Naive thymus-derived CD4-positive, alpha-beta T cell (primary cell): Measurements from ENCODE around the gene TMEM86A. TPM values are rescaled to one million over a fixed set of nuclear protein-coding genes. Genes with fewer than 3 reads are reported as not detected.

Source experiments
- ATAC-seq: fragments of 150-1000 bp; cut with Tn5 transposase; 2 replicates; pipeline ENCODE4 v1.10.0; 2021; ENCODE audit warnings: mild to moderate bottlenecking, moderate library complexity
- CTCF ChIA-PET: fragments of 350-600 bp; sonication (Branson Sonifier 250); formaldehyde crosslinking; loops from one replicate; lab custom pipeline; 2021; ENCODE audit warnings: antibody characterized with exemption; lab: Charles Lee
- POLR2A ChIA-PET: fragments of 350-600 bp; sonication (Branson Sonifier 250); formaldehyde crosslinking; loops from one replicate; lab custom pipeline; 2021; ENCODE audit warnings: antibody characterized with exemption, inconsistent platforms; lab: Charles Lee
- DNase-seq, 9 donors: peaks; one replicate each; pipeline versions ENCODE4 v3.0.0 to v3.0.0-alpha.2; 2020 to 2022; ENCODE audit warnings: mixed read lengths in 1 of 9
- H3K27ac ChIP-seq: one replicate; pipeline ENCODE4 v1.7.0; 2013; ENCODE audit warnings: mild to moderate bottlenecking, low read depth, low read length, moderate library complexity
- H3K27me3 ChIP-seq, 2 donors: one replicate each; pipeline ENCODE4 v1.7.0; 2013; ENCODE audit warnings: low read length in 2 of 2, mild to moderate bottlenecking in 2 of 2, moderate library complexity in 2 of 2; ENCODE audit not compliant: control insufficient read depth in 2 of 2, insufficient read depth in 2 of 2
- H3K36me3 ChIP-seq, 3 experiments: 1 replicate in 2 of 3; 2 replicates in 1 of 3; pipeline ENCODE4 v1.7.0; 2013; ENCODE audit warnings: low read length in 3 of 3, mild to moderate bottlenecking in 3 of 3, moderate library complexity in 1 of 3; ENCODE audit not compliant: insufficient read depth in 3 of 3, control insufficient read depth in 2 of 3
- H3K4me1 ChIP-seq, 2 donors: one replicate each; pipeline ENCODE4 v1.7.0; 2013; ENCODE audit warnings: low read length in 2 of 2, mild to moderate bottlenecking in 2 of 2, moderate library complexity in 1 of 2; ENCODE audit not compliant: control insufficient read depth in 2 of 2, insufficient read depth in 2 of 2
- H3K4me3 ChIP-seq: 2 replicates; pipeline ENCODE4 v1.7.0; 2013; ENCODE audit warnings: mild to moderate bottlenecking, low read length
- H3K9me3 ChIP-seq, 3 experiments: 1 replicate in 2 of 3; 2 replicates in 1 of 3; pipeline ENCODE4 v1.7.0; 2013; ENCODE audit warnings: low read length in 3 of 3; ENCODE audit not compliant: control insufficient read depth in 2 of 3
- H3K27ac Mint-ChIP-seq, 9 donors: one replicate each; pipeline ENCODE4 v1.8.0; 2020 to 2022; ENCODE audit warnings: mixed read lengths in 9 of 9, mild to moderate bottlenecking in 8 of 9, moderate library complexity in 5 of 9, inconsistent platforms in 2 of 9
- H3K27me3 Mint-ChIP-seq, 5 donors: one replicate each; pipeline ENCODE4 v1.8.0; 2021 to 2022; ENCODE audit warnings: mixed read lengths in 5 of 5, mild to moderate bottlenecking in 1 of 5
- H3K36me3 Mint-ChIP-seq, 5 donors: one replicate each; pipeline ENCODE4 v1.8.0; 2020 to 2022; ENCODE audit warnings: mixed read lengths in 5 of 5, mild to moderate bottlenecking in 3 of 5, inconsistent platforms in 1 of 5
- H3K4me1 Mint-ChIP-seq, 7 donors: one replicate each; pipeline ENCODE4 v1.8.0; 2020 to 2022; ENCODE audit warnings: mixed read lengths in 7 of 7, mild to moderate bottlenecking in 3 of 7, inconsistent platforms in 1 of 7
- H3K4me3 Mint-ChIP-seq, 10 donors: one replicate each; pipeline ENCODE4 v1.8.0; 2020 to 2022; ENCODE audit warnings: mild to moderate bottlenecking in 10 of 10, mixed read lengths in 10 of 10, moderate library complexity in 6 of 10, inconsistent platforms in 2 of 10
- H3K9me3 Mint-ChIP-seq, 11 donors: one replicate each; pipeline ENCODE4 v1.8.0; 2020 to 2022; ENCODE audit warnings: mixed read lengths in 11 of 11, mild to moderate bottlenecking in 4 of 11, inconsistent platforms in 1 of 11, moderate library complexity in 1 of 11
- intact Hi-C, 2 donors: fragments of 100-400 bp; cut with micrococcal nuclease; formaldehyde crosslinking; loops; one replicate each; pipeline ENCODE4 v1.15.1; 2023
- polyA plus RNA-seq, 2 donors: library from polyadenylated mRNA; unstranded; fragments of 300-500 nt; fragmentation: Illumina TruSeq; gene quantifications; one replicate each; pipeline ENCODE4 v1.2.3, GENCODE V29; 2021
- total RNA-seq, 6 experiments: library from RNA in 5 of 6; stranded (reverse) in 5 of 6; gene quantifications; 1 replicate in 5 of 6; 2 replicates in 1 of 6; pipeline ENCODE4 v1.2.3 and lab custom pipeline; 2021 to 2026

Gene TMEM86A
- total and polyA plus RNA-seq, 7 experiments from 2014 or later = 0.53 to 6.5 (median 4.3) TPM

DNA sequence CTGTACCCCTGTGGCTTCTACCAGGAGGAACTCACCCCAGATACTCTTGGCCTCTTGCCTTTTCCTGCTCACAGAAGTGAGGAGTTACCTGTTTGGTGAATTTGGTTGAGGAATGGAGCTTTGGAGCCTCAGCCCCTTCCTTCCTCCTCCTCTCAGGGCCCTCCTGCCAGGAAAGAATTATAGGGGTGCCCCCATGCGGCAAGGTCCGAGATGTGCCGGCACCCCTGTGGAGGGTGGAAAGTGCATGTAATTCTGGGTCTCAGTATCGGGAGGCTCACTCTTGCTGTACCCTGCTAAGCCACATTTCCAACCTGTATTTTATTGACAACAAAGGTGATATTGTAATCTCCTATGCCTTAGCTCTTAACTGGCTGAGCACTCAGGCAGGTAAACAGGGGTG, 41.1 kb downstream of the TMEM86A start:
- no peaks in the 10 kb centered on the region for H3K27me3 ChIP-seq
- DNase-seq = no peak
- H3K27ac ChIP-seq = no peak overlapping the region
- no peaks in the 10 kb centered on the region for H3K36me3 ChIP-seq
- H3K4me1 ChIP-seq = no peaks in the 10 kb centered on the region
- Mint-ChIP-seq H3K9me3 (no peaks in the 10 kb centered on the region), H3K27ac (no peak overlapping the region), H3K27me3 (peaks cover 0 to 7% (median 0%) of the 10 kb centered on the region in 5 donors), H3K4me3 (no peak overlapping the region), H3K36me3 (no peaks in the 10 kb centered on the region), H3K4me1 (peaks cover 0 to 1% (median 0%) of the 10 kb centered on the region in 7 donors)
- ChIA-PET CTCF (interaction anchor here (0.7 to 2.3 kb wide), 3 partner anchors 8 to 624 kb away, joined by 4 to 11 read pairs (median 4); no protein-coding TSS in a partner anchor), POLR2A (no interaction called here)
- no peaks in the 10 kb centered on the region for H3K9me3 ChIP-seq
- intact Hi-C loops = no loop called here
- ATAC-seq = no peak
- H3K4me3 ChIP-seq = no peak overlapping the region

GRCh38 chr11:18741783-18742182, 43.2 kb downstream of the TMEM86A start:
- Histone ChIP-seq H3K27ac (no peak overlapping the region), H3K36me3 (no peaks in the 10 kb centered on the region), H3K27me3 (no peaks in the 10 kb centered on the region), H3K4me3 (no peak overlapping the region), H3K9me3 (no peaks in the 10 kb centered on the region), H3K4me1 (no peaks in the 10 kb centered on the region)
- Mint-ChIP-seq H3K27me3 (no peaks in the 10 kb centered on the region), H3K4me3 (no peak overlapping the region), H3K27ac (no peak overlapping the region), H3K9me3 (no peaks in the 10 kb centered on the region), H3K36me3 (no peaks in the 10 kb centered on the region), H3K4me1 (peaks cover 0 to 1% (median 0%) of the 10 kb centered on the region in 7 donors)
- CTCF ChIA-PET = no interaction called here
- ATAC-seq = no peak
- intact Hi-C loops = no loop called here
- no peak for DNase-seq
- POLR2A ChIA-PET = no interaction called here

GRCh38 chr11:18743365-18743764, 44.8 kb downstream of the TMEM86A start:
- H3K27me3 Mint-ChIP-seq = no peaks in the 10 kb centered on the region
- POLR2A ChIA-PET = no interaction called here
- ATAC-seq = no peak

DNA sequence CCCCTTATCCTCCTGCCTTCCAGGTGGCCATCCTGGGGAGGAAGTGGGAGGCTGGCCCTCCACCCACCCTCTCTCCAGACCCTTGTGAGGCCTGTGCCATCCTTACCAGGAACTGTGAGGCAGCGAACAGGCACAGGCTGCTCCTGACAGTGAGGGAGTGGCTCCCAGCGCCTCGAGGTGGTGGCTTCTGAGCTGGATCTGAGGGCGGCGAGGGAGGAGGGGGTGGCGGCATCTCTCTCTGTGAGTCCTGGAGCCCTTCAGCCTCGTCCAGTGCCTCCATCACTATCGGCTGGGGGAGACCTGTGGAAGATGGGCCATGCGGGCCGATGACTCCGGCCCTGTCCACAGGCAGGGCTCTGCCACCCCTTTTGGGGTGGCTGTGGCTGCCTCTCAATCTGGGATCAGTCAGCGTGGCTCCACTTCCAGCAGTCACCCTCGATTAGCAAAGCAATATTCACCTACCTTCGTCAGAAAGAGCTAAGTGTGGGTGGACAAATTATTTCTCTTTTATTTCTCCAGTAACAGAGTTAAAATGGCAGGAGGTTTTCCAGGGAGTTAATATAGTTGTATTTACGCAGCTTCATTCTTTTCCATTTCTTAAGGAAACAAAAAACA, 45.4 kb downstream of the TMEM86A start:
- intact Hi-C loops = no loop called here
- Mint-ChIP-seq H3K27me3 (no peaks in the 10 kb centered on the region), H3K4me1 (no peaks in the 10 kb centered on the region), H3K9me3 (no peaks in the 10 kb centered on the region), H3K27ac (no peak overlapping the region), H3K36me3 (no peaks in the 10 kb centered on the region), H3K4me3 (no peak overlapping the region)
- ChIA-PET CTCF (interaction anchor here (0.6 to 1.6 kb wide), 2 partner anchors 9 to 20 kb away, joined by 3 to 4 read pairs; no protein-coding TSS in a partner anchor), POLR2A (no interaction called here)
- no peak for DNase-seq
- Histone ChIP-seq H3K36me3 (no peaks in the 10 kb centered on the region), H3K27ac (no peak overlapping the region), H3K4me3 (no peak overlapping the region), H3K4me1 (no peaks in the 10 kb centered on the region), H3K27me3 (no peaks in the 10 kb centered on the region), H3K9me3 (no peaks in the 10 kb centered on the region)
- ATAC-seq = no peak

More at GRCh38 chr11:18743365-18743764, 44.8 kb downstream of the TMEM86A start:
- Histone ChIP-seq H3K4me1 (no peaks in the 10 kb centered on the region), H3K27me3 (no peaks in the 10 kb centered on the region), H3K4me3 (no peak overlapping the region), H3K27ac (no peak overlapping the region), H3K36me3 (no peaks in the 10 kb centered on the region), H3K9me3 (no peaks in the 10 kb centered on the region)
- Mint-ChIP-seq H3K36me3 (no peaks in the 10 kb centered on the region), H3K4me1 (no peaks in the 10 kb centered on the region), H3K9me3 (no peaks in the 10 kb centered on the region), H3K4me3 (no peak overlapping the region), H3K27ac (no peak overlapping the region)
- no peak for DNase-seq
- CTCF ChIA-PET = interaction anchor here (1.6 kb wide), 1 partner anchor 20 kb away, joined by 3 read pairs; no protein-coding TSS in a partner anchor
- intact Hi-C loops = no loop called here

DNA sequence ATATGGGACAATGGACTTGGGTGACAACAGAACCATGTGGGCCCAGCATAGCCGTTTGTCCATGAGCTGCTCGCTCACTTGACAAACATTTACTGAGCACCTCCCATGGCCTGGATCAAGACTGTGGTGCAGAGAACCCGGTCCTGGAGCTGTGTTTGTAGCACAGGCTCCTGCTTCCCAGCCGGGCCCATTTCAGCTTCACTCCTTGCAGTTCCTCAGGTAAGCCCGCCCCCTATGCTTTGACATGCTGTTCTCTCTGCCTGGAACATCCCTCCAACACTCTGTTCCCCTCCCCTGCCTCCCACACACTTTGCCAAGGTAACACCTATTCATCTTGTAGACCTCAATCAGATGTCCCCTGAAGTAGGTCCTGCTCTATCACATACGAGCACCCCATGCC, 46.7 kb downstream of the TMEM86A start:
- H3K9me3 ChIP-seq = no peaks in the 10 kb centered on the region

GRCh38 chr11:18748766-18749365, 50.3 kb downstream of the TMEM86A start:
- Histone ChIP-seq H3K9me3 (no peaks in the 10 kb centered on the region), H3K27me3 (no peaks in the 10 kb centered on the region), H3K4me1 (no peaks in the 10 kb centered on the region), H3K36me3 (no peaks in the 10 kb centered on the region), H3K4me3 (no peak overlapping the region), H3K27ac (no peak overlapping the region)
- Mint-ChIP-seq H3K9me3 (no peaks in the 10 kb centered on the region), H3K27ac (no peak overlapping the region), H3K27me3 (peaks cover 0 to 11% (median 0%) of the 10 kb centered on the region in 5 donors), H3K36me3 (no peaks in the 10 kb centered on the region), H3K4me1 (peaks cover 0 to 4% (median 0%) of the 10 kb centered on the region in 7 donors), H3K4me3 (no peak overlapping the region)
- DNase-seq (no peak), ATAC-seq (no peak)
- intact Hi-C loops = no loop called here
- CTCF ChIA-PET = no interaction called here
- POLR2A ChIA-PET = no interaction called here

More for the DNA sequence above, 46.7 kb downstream of the TMEM86A start:
- H3K27me3 ChIP-seq = no peaks in the 10 kb centered on the region
- POLR2A ChIA-PET = no interaction called here
- intact Hi-C loops = no loop called here
- no peaks in the 10 kb centered on the region for H3K4me1 ChIP-seq
- ATAC-seq (no peak), DNase-seq (no peak)
- H3K4me1 Mint-ChIP-seq = peaks cover 0 to 4% (median 0%) of the 10 kb centered on the region in 7 donors
- H3K36me3 ChIP-seq = no peaks in the 10 kb centered on the region
- no peak overlapping the region for H3K4me3 ChIP-seq
- H3K27ac Mint-ChIP-seq = no peak overlapping the region
- no peaks in the 10 kb centered on the region for H3K36me3 Mint-ChIP-seq
- no peaks in the 10 kb centered on the region for H3K27me3 Mint-ChIP-seq
- CTCF ChIA-PET = interaction anchor here (1.1 kb wide), 1 partner anchor 13 kb away, joined by 3 read pairs; no protein-coding TSS in a partner anchor
- no peaks in the 10 kb centered on the region for H3K9me3 Mint-ChIP-seq
- no peak overlapping the region for H3K27ac ChIP-seq
- no peak overlapping the region for H3K4me3 Mint-ChIP-seq
